Kidney (tissue), 14 donors: Measurements from ENCODE around the gene CENPQ. TPM values are rescaled to one million over a fixed set of nuclear protein-coding genes. Genes with fewer than 3 reads are reported as not detected.

ENCODE experiments used
- DNase-seq, 5 donors: peaks; one replicate each; pipeline ENCODE4 v3.0.0-alpha.2; 2013 to 2020
- FAIRE-seq: peaks from 2 replicates; lab custom pipeline; 2012; peaks lifted over from hg19 to GRCh38; lab: Jason Lieb, UNC
- H3K27ac ChIP-seq, 2 donors: one replicate each; pipeline ENCODE4 v1.7.0; 2013; ENCODE audit warnings: low read depth in 2 of 2, low read length in 2 of 2, inconsistent platforms in 1 of 2
- H3K27me3 ChIP-seq: one replicate; pipeline ENCODE4 v1.7.1; 2013; ENCODE audit warnings: low read length, inconsistent platforms; ENCODE audit not compliant: control insufficient read depth, insufficient read depth
- H3K36me3 ChIP-seq, 3 donors: one replicate each; pipeline versions ENCODE4 v1.7.0 to v1.7.1; 2013; ENCODE audit warnings: low read length in 3 of 3, control low read depth in 1 of 3, inconsistent platforms in 1 of 3; ENCODE audit not compliant: insufficient read depth in 3 of 3, control insufficient read depth in 2 of 3
- H3K4me1 ChIP-seq, 3 donors: one replicate each; pipeline versions ENCODE4 v1.7.0 to v1.7.1; 2013; ENCODE audit warnings: low read length in 3 of 3, inconsistent platforms in 1 of 3, low read depth in 1 of 3; ENCODE audit not compliant: control insufficient read depth in 2 of 3, insufficient read depth in 2 of 3
- H3K4me3 ChIP-seq, 3 donors: one replicate each; pipeline versions ENCODE4 v1.7.0 to v1.8.1; 2013; ENCODE audit warnings: low read length in 3 of 3, control low read depth in 1 of 3, inconsistent platforms in 1 of 3
- H3K9ac ChIP-seq, 3 donors: one replicate each; pipeline versions ENCODE4 v1.7.0 to v1.7.1; 2013; ENCODE audit warnings: low read length in 3 of 3, control low read depth in 1 of 3, inconsistent platforms in 1 of 3
- H3K9me3 ChIP-seq, 3 donors: one replicate each; pipeline versions ENCODE4 v1.7.0 to v1.7.1; 2013; ENCODE audit warnings: low read length in 3 of 3, control low read depth in 1 of 3, inconsistent platforms in 1 of 3; ENCODE audit not compliant: control insufficient read depth in 2 of 3, insufficient read depth in 1 of 3
- intact Hi-C: fragments of 100-400 bp; cut with DNase I; formaldehyde crosslinking; loops from one replicate; pipeline ENCODE4 v1.11.1; 2022
- polyA plus RNA-seq: library from polyadenylated mRNA; stranded (reverse); fragments of 350-450 nt; fragmentation: Illumina TruSeq; extraction: RNeasy Lipid Tissue Mini Kit (QIAGEN cat#74804); gene quantifications from one replicate; pipeline ENCODE4 v1.2.3, GENCODE V29; 2014; ENCODE audit warnings: low read depth, low replicate concordance; ENCODE audit not compliant: insufficient read depth
- total RNA-seq: library from RNA; stranded (reverse); fragmentation: NEBNext Ultra II Directional; extraction: Animal tissue kit (Norgen Biotek cat#: 25700); gene quantifications from one replicate; pipeline ENCODE4 v1.2.1, GENCODE V29; 2021
- TF ChIP-seq, protein P1 (sequence below): IDR thresholded peaks from 3 replicates; pipeline ENCODE4 v1.5.1; 2012; ENCODE audit warnings: mild to moderate bottlenecking, moderate library complexity, borderline replicate concordance; ENCODE audit not compliant: insufficient read depth; ENCODE audit errors: extremely low read depth
- donor health status: control.
- donor health status: control.
- donor health status: control.
- donor health status: control.
- donor health status: control.
- donor health status: DM: yes; HTN: yes; CAD: no.
- donor health status: Normal renal cell carcinoma (clear cell type).

CENPQ gene
- total and polyA plus RNA-seq, 2 donors from 2014 or later: 3.9 to 4.2 TPM

DNA sequence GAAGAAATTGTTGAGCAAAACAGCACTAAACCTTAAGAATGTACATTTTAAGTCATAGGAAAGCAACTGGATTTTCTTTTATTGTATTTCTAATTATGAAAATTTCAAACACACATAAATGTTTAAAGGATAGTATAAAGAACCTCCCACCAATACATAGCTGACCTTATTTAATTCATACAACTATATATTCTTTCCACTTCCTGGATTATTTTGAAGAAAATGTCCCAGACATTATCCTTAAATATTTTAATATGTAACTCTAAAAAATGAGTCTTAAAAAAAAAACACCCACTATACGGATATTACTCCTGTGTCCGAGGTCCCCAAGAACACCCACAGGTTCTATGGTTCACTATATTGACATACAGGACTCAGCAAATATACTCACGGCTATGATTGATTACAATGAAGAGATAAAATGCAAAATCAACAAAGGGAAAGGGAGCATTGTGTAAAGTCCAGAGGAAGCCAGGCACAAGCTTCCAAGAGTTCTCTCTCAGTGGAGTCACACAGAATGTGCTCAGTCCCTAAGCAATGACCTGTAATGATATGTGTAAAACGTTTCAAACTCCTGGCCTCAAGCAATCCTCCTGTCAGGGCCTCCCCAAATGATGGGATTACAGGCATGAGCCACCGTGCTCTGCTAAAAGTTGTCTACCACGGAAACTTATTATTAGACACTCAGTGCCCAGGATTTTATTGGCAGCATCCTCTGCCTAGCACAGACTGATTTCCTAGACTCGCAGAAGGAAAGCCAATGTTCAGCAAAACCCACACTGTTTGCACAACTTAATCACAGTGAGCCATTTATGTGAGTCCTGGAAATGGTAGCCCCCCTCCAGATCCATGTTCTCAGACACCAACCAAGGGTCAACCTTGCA lies 59.8 kb downstream of the CENPQ start:
- H3K36me3 ChIP-seq: no peaks in the 10 kb centered on the region
- no peak for DNase-seq
- H3K4me3 ChIP-seq: no peak overlapping the region
- H3K9ac ChIP-seq: no peak overlapping the region
- H3K27ac ChIP-seq: no peak overlapping the region
- FAIRE-seq: no peak
- H3K27me3 ChIP-seq: no peaks in the 10 kb centered on the region
- TF ChIP-seq, protein P1, sequence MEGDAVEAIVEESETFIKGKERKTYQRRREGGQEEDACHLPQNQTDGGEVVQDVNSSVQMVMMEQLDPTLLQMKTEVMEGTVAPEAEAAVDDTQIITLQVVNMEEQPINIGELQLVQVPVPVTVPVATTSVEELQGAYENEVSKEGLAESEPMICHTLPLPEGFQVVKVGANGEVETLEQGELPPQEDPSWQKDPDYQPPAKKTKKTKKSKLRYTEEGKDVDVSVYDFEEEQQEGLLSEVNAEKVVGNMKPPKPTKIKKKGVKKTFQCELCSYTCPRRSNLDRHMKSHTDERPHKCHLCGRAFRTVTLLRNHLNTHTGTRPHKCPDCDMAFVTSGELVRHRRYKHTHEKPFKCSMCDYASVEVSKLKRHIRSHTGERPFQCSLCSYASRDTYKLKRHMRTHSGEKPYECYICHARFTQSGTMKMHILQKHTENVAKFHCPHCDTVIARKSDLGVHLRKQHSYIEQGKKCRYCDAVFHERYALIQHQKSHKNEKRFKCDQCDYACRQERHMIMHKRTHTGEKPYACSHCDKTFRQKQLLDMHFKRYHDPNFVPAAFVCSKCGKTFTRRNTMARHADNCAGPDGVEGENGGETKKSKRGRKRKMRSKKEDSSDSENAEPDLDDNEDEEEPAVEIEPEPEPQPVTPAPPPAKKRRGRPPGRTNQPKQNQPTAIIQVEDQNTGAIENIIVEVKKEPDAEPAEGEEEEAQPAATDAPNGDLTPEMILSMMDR: no peak
- no peaks in the 10 kb centered on the region for H3K4me1 ChIP-seq
- intact Hi-C loops: no loop called here
- no peaks in the 10 kb centered on the region for H3K9me3 ChIP-seq

DNA sequence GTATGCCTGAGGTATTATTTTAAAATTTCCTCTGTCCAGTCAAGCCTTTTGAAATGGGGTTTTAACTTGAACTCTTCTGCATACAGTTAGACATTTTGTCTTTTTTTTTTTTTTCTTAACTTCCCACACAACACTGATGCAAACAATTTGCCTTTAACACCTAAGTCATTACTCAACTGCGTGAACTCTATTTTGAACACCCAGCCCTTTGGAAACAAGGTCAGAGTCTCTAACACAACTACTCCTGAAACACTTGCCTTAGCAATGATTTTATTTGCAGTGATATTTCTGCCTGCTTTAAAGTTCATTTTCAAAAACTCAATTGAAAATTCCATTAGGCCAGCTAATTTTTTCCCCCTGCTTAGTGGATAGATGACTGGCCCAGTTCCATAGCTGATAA lies 60.7 kb downstream of the CENPQ start:
- Histone ChIP-seq H3K4me1 (no peaks in the 10 kb centered on the region), H3K4me3 (no peak overlapping the region), H3K27ac (no peak overlapping the region), H3K36me3 (no peaks in the 10 kb centered on the region), H3K27me3 (no peaks in the 10 kb centered on the region), H3K9me3 (no peaks in the 10 kb centered on the region), H3K9ac (no peak overlapping the region)
- TF ChIP-seq, protein P1: no peak
- DNase-seq: no peak
- intact Hi-C loops: no loop called here
- FAIRE-seq: no peak

DNA sequence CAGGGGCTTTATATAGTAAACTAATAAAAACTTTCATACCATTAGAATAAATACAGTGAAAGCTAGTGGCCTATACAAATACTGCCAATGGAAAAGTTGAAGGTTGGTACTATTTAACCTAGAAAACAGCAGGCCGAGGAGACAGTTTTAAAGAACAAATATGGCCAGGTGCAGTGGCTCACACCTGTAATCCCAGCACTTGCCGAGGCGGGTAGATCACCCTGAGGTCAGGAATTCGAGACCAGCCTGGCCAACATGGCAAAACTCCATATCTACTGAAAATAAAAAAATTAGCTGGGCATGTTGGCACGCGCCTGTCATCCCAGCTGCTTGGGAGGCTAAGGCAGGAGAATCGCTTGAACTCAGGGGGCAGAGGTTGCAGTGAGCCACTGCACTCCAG lies 61.4 kb downstream of the CENPQ start:
- no peak overlapping the region for H3K4me3 ChIP-seq
- TF ChIP-seq, protein P1: no peak
- H3K36me3 ChIP-seq: no peaks in the 10 kb centered on the region
- no peaks in the 10 kb centered on the region for H3K4me1 ChIP-seq
- intact Hi-C loops: no loop called here
- no peaks in the 10 kb centered on the region for H3K9me3 ChIP-seq
- FAIRE-seq: no peak
- no peak overlapping the region for H3K9ac ChIP-seq
- no peak overlapping the region for H3K27ac ChIP-seq
- DNase-seq: no peak
- no peaks in the 10 kb centered on the region for H3K27me3 ChIP-seq

DNA sequence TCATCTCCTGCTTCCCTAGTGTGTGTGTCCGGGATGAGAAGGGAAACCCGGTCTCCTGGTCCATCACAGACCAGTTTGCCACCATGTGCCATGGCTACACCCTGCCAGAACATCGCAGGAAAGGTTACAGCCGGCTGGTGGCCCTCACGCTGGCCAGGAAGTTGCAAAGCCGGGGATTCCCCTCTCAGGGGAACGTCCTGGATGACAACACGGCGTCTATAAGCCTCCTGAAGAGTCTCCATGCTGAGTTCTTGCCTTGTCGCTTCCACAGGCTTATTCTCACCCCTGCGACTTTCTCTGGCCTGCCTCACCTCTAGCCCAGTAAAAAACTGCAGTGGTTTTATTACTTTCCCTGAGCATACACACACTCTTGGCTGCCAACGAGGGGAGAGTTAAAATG lies 63.4 kb downstream of the CENPQ start:
- TF ChIP-seq, protein P1: no peak
- Histone ChIP-seq H3K4me3 (no peak overlapping the region), H3K27ac (no peak overlapping the region), H3K27me3 (no peaks in the 10 kb centered on the region), H3K9me3 (no peaks in the 10 kb centered on the region), H3K36me3 (no peaks in the 10 kb centered on the region), H3K9ac (no peak overlapping the region), H3K4me1 (no peaks in the 10 kb centered on the region)
- FAIRE-seq: no peak
- no peak for DNase-seq
- intact Hi-C loops: no loop called here
